HAP-1 (cell line): ENCODE results near the gene AHDC1.
"Not testable (repeated sequence)": the region's sequence is repeated elsewhere in the genome, so short reads cannot be mapped to it uniquely, and the experiment has no call there.

Source experiments
- DNase-seq, 2 experiments: peaks; one replicate each; pipeline ENCODE4 v3.0.0-alpha.2; 2016 to 2020; ENCODE audit warnings: low spot score in 2 of 2
- H3K27me3 ChIP-seq: fragments of 250-450 bp; sonication (Bioruptor Pico); 2 replicates; pipeline ENCODE4 v1.5.1; 2020; ENCODE audit warnings: low read depth, mild to moderate bottlenecking, moderate library complexity
- H3K36me3 ChIP-seq: fragments of 250-450 bp; sonication (Bioruptor Pico); replicated peaks from 2 replicates; pipeline ENCODE4 v1.5.1; 2020; ENCODE audit warnings: mild to moderate bottlenecking
- H3K4me1 ChIP-seq: fragments of 250-450 bp; sonication (Bioruptor Pico); 2 replicates; pipeline ENCODE4 v1.5.1; 2020; ENCODE audit warnings: mild to moderate bottlenecking
- H3K4me3 ChIP-seq: fragments of 250-450 bp; sonication (Bioruptor Pico); 2 replicates; pipeline ENCODE4 v1.5.1; 2020; ENCODE audit warnings: mild to moderate bottlenecking, moderate library complexity
- H3K9me3 ChIP-seq: fragments of 250-450 bp; sonication (Bioruptor Pico); 2 replicates; pipeline ENCODE4 v1.5.1; 2020; ENCODE audit warnings: mild to moderate bottlenecking, moderate library complexity
- in situ Hi-C: fragments of 300-500 bp; cut with MboI; formaldehyde crosslinking; loops from 3 replicates; pipeline ENCODE4 v1.14.3; 2020; ENCODE audit warnings: low sequenced_read_pairs, inconsistent platforms, mixed read lengths

AHDC1 gene

DNA sequence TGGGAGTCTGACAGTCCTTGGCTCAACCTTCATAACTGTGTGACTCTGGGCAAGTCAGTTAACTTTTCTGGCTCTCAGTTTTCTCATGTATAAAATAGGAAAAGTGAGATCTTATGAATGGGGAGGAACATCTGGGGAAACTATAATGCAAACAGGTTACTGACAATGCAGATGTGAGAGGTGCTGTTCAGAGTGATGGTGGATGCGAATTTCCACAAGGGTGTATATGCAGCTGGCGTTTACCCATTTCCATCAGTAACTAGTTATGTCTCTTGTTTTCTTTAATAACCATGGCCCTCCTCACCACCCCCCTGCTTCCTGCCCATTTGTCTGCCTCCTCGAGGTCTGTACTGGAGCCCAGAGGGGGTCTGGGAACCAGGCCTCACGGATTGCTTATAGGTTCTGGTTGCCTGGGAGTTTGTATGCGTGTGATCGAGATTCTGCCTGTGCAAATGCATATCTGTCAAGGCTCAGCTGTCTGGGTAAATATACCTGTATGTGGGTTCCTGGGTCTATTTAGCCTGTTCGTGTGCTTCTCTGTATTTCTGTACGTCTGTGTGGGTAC, 44.4 kb downstream of the AHDC1 start:
- no peaks in the 10 kb centered on the region for H3K27me3 ChIP-seq
- in situ Hi-C loops = no loop called here

DNA sequence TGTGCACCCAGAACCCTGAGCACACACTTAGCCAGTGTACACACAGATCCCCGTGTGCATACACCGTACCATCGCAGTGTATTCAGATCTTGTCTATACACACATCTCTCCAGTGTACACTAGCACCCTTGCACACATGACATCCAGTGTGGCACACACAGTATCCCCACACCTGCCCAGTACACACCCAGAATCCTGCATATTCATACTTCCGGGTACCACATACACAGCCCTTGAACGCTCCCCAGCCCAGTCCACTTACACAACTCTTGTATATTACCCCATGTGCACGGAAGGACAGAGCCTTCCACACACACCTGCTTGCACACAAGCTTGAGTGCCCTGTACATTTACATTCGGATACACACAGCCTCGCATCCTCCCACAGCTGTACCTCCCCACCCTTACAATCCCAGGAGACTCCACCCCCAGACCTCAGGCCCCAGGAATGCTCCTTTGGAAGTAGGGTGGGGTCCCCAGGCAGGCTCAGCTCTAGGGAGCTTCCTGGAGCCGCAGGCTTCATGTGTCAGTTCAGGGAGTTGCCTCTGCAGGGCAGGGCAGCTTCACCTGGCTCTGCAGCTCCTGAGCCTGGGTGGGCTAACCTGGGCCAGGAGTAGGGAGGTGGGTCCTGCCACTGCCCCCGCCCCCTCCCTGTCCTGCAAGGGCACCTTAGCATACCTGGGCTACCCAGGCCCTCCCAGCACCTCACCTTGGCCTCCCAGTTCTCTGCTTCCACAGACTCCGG, 46.2 kb downstream of the AHDC1 start:
- Histone ChIP-seq H3K4me1 (peaks cover 3% of the 10 kb centered on the region), H3K4me3 (no peak overlapping the region), H3K9me3 (no peaks in the 10 kb centered on the region), H3K36me3 (no peaks in the 10 kb centered on the region; the same call in 1 of the 2 replicates), H3K27me3 (no peaks in the 10 kb centered on the region)
- DNase-seq = no peak
- in situ Hi-C loops = no loop called here

More for the DNA sequence above, 44.4 kb downstream of the AHDC1 start:
- Histone ChIP-seq H3K4me3 (no peak overlapping the region), H3K36me3 (no peaks in the 10 kb centered on the region; the same call in 1 of the 2 replicates), H3K9me3 (no peaks in the 10 kb centered on the region), H3K4me1 (peaks cover 3% of the 10 kb centered on the region)
- DNase-seq = no peak

DNA sequence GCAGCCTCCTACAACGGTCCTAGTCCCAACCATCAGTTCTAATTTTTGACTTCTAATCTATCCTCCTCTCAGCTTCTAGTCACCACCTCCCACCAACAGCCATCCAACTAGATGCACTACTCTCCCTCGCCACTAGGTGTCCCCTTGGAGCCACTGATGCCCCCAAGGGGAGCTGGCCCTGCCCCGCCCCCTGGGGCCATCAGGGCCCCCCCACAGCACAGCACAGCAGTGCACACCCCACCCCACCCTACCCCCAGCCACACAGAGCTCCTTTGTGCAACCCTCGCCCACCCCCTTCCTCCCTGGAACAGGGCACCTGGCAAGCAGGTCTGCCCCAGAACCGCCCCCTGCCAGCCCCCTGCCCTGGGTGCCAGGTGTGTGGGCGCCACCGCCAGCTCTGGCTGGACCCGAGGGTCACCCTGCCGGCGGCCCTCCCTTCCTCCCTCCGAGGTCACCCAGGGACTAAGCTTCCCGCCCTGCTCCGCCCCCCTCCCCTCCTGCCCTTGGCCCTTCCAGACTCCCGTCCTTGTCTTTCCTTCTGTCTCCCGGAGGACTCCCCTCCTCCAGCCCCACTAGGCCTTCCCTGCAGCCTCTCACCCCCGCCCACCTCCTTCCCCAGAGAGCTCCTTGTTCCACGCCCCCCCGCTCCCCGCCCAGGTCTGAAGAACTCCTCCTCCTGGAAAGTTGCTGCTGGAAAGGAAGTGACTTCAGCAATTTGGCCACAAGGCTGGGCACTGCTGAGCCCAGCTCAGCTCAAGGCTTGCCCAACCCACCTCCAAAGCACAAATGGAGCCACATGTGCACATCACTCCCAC, 47.0 kb downstream of the AHDC1 start:
- in situ Hi-C loops = no loop called here
- H3K27me3 ChIP-seq = no peaks in the 10 kb centered on the region
- H3K9me3 ChIP-seq = no peaks in the 10 kb centered on the region
- no peak overlapping the region for H3K4me3 ChIP-seq
- peak; percentile 62 to 93 for DNase-seq
- H3K4me1 ChIP-seq = peaks cover 3% of the 10 kb centered on the region
- no peaks in the 10 kb centered on the region; the same call in 1 of the 2 replicates for H3K36me3 ChIP-seq

DNA sequence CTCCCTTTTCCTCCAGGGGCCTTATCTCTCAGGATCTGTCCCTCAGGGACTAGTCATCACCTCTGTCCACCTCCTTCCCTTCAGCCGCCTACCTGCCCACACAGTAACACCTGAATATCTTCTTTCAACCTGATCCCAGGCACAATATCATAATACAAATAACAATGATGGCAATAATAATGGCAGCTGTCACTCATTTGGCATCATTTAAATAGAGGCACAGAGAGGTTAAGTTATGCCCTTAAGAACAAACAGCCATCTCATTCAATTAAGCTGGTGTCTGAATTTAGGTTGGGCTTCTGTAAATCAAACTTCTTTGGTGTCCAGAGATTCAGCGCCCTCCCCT, 47.5 kb downstream of the AHDC1 start:
- peaks cover 3% of the 10 kb centered on the region for H3K4me1 ChIP-seq
- H3K36me3 ChIP-seq = no peaks in the 10 kb centered on the region; the same call in 1 of the 2 replicates
- H3K4me3 ChIP-seq = no peak overlapping the region
- no peaks in the 10 kb centered on the region for H3K9me3 ChIP-seq
- in situ Hi-C loops = no loop called here
- no peak for DNase-seq
- no peaks in the 10 kb centered on the region for H3K27me3 ChIP-seq

DNA sequence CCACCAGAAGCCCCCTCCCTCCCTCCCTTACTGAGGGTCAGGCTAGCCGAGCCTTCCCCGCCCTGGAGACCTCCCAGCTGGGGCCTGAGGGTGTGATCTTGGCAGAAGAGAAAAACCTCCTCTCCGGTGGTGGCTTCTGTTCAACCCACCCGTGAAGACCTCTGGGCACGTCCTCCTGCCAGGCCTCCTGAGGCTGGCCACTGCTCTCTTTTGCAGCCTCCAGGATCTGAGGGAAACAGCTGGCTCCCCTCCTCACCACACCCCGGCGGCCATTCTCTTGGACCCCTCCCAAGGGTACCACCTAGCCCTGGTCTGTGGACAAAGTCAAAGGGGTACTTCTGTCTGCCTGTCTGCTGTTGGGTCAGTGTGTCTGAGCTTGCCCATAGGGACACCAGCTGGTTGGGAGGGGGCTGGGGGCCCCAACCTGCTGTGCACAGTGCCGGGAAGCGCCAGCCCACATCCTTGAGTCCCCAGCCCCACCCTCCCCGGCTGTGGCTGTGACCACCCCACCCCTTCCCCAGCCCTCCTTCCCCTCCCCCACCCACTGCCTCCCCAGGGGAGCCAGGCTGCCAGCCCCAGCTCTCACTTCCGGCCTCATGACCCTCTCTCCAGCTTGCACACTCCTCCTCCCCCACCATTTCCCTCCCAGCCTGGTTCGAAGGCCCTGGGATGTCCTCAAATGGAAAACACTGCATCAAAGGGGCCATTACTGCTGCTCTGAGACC, 48.1 kb downstream of the AHDC1 start:
- Histone ChIP-seq H3K36me3 (no peaks in the 10 kb centered on the region; the same call in none of the 2 replicates), H3K4me1 (peaks cover 3% of the 10 kb centered on the region), H3K4me3 (no peak overlapping the region), H3K9me3 (no peaks in the 10 kb centered on the region), H3K27me3 (no peaks in the 10 kb centered on the region)
- no peak for DNase-seq
- in situ Hi-C loops = no loop called here

DNA sequence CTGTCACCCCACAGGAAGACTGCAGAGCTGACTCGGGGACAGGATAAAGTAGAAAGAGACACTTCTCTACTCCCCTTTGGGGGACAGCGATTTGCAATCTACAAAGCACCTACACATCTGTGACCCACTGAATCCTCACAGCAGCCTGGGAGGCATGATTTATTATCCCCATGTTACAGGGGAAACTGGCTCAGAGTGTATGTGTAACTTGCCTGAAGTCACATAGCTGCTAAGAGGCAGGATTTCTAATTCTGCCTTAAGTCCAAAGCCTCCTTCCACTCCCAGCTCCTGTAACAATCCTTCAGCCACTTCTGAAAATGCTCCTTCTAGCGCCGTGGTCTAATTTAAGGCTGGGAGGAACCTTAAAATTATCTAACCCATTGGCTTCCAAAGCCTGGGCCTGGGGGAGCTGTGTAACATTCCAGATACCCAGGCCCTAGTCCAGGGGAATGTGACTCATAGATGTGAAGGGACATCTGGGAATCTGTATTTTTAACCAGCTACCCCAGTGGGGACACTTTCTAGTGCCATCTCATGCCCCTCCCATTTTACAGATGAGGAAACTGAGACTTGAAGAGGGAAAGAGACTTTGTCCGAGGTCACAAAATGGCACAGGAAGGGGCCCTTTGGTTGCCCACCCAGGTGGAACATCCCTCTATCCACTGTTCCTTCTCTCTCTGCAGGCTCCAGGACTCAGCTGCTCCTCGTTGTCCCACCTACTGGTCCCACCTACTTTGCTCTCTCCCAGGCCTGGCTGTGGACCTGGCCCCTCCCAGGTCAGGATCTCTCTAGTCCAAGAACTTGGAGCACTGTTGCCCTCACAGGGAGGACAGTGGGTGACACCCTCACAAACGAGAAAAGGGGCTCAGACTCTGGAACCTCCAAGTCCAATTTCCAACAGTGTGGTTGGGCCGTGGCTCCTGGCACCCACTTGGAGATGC, 48.9 kb downstream of the AHDC1 start:
- H3K27me3 ChIP-seq = no peaks in the 10 kb centered on the region
- peaks cover 3% of the 10 kb centered on the region for H3K4me1 ChIP-seq
- in situ Hi-C loops = no loop called here
- H3K36me3 ChIP-seq = no peaks in the 10 kb centered on the region; the same call in none of the 2 replicates
- no peaks in the 10 kb centered on the region for H3K9me3 ChIP-seq
- no peak for DNase-seq
- H3K4me3 ChIP-seq = no peak overlapping the region

DNA sequence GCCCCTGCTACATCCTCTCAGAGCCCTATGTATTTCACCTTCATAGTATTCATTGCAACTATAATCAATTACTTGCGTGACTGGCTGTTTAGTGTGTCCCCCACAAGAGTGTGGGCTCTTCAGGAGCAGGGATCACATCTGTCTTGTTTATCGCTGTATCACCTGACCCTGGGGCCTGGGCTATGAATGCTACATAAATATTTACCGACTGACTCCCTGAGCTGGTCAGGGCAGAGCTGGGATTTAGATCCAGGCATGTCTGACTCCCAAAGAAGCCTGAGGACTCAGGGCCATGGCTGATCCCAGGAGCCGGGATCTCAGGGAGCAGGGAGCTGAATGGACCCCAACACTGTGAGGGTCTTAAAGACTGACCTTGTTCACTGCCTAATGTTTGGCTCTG, 49.7 kb downstream of the AHDC1 start:
- Histone ChIP-seq H3K4me3 (no peak overlapping the region), H3K9me3 (no peaks in the 10 kb centered on the region), H3K4me1 (peaks cover 3% of the 10 kb centered on the region), H3K36me3 (no peaks in the 10 kb centered on the region; the same call in none of the 2 replicates), H3K27me3 (no peaks in the 10 kb centered on the region)
- in situ Hi-C loops = no loop called here
- no peak for DNase-seq

DNA sequence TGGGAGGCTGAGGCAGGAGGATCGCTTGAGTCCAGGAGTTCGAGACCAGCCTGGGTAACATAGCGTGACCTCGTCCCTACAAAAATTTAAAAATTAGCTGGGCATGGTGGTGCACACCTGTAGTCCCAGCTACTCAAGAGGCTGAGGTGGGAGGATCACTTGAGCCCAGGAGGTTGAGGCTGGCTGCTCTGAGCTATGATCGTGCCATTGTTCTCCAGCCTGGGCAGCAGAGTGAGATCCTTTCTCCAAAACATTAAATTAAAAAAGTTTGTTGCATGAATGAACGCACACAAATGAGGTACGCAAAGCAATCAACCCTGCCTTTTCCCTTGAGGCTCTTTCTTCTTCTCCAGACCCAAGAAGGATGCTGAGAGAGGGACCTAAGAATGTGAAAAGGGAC, 50.1 kb downstream of the AHDC1 start:
- H3K9me3 ChIP-seq, H3K4me3 ChIP-seq, H3K27me3 ChIP-seq, DNase-seq, H3K4me1 ChIP-seq, H3K36me3 ChIP-seq, in situ Hi-C loops: not testable (repeated sequence)

DNA sequence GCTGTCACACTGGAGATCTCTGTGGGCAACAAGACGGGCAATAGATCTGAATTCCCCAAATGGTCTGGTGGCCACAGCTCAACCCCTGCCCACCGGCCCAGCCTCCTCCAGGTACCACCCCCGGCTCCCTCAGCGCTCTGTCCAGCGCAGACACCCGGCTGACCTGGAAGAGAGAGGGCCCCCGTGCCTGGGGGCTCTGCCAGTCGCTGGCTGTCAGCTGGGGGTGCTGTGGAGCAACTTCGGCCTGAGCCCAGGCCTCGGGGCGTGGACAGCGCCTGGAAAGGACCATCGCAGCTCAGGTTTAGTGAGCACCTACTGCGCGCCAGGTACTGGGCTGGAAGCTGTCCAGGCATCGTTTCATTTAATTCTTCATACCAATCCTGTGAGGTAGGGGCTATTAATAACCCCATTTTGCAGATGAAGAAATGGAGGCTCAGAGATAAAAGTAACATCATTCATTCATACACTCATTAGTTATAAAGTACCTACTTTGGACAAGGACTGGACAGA, 51.0 kb downstream of the AHDC1 start:
- Histone ChIP-seq H3K9me3 (no peaks in the 10 kb centered on the region), H3K36me3 (no peaks in the 10 kb centered on the region; the same call in none of the 2 replicates), H3K4me1 (peaks cover 3% of the 10 kb centered on the region), H3K27me3 (no peaks in the 10 kb centered on the region), H3K4me3 (no peak overlapping the region)
- in situ Hi-C loops = no loop called here
- DNase-seq = no peak

DNA sequence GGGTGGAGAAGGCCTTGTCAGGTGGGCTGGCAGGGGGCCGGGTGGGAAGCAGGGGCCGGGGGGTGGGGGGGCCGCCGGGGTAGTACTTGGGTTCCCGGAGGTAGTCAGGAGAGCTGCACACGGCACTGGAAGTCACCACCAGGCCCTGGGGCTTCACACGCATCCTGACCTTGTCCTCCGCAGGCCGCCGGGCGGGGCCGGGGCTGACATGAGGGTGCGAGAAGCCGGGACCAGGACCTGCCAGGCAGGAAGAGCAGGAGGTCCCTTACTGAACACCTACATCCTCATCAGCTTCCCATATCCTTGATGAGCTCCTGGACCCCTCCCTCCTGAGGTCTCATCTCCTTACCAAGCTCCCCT, 52.0 kb downstream of the AHDC1 start:
- in situ Hi-C loops = no loop called here
- H3K27me3 ChIP-seq = no peaks in the 10 kb centered on the region
- no peaks in the 10 kb centered on the region for H3K9me3 ChIP-seq
- no peak for DNase-seq
- no peak overlapping the region for H3K4me3 ChIP-seq
- no peaks in the 10 kb centered on the region; the same call in none of the 2 replicates for H3K36me3 ChIP-seq
- H3K4me1 ChIP-seq = no peaks in the 10 kb centered on the region

DNA sequence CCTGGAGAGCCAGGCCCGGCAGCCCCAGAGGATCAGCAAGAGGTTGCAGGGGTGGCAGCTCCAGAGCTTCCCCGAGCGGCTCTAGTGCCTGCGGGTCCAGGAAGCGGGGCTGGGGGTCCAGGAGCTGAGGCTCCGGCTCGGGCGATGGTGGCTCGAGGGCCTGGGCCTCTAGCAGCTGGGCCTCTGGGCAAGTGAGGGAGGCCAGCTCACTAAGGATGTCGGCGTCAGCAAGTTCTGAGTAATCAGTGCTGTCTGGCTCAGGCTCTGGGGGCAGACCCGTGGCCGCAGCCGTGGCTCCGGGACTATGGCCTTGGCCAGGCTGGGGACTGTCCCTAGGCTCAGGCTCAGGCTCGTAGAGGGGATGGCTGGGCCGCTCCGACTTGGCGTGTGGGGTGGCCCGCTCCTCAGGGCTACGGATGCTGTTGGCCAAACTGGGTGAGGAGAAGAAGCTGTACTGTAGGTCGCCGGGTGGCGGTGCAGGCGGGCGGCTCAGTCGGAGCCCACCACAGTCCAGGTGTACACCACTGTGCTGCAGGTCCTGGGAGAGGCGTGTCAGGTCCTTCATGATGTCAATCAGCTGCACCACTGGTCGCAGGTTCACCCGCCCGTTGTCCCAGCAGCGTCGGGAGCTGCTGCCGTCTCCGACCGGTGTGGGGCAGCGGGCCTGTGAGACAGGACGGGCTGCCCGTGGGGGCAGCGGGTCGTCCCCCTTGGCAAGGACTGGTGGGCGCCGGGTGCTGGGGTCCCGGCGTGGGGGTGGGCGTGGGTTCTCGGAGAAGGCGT, 52.6 kb downstream of the AHDC1 start:
- no peaks in the 10 kb centered on the region for H3K27me3 ChIP-seq

DNA sequence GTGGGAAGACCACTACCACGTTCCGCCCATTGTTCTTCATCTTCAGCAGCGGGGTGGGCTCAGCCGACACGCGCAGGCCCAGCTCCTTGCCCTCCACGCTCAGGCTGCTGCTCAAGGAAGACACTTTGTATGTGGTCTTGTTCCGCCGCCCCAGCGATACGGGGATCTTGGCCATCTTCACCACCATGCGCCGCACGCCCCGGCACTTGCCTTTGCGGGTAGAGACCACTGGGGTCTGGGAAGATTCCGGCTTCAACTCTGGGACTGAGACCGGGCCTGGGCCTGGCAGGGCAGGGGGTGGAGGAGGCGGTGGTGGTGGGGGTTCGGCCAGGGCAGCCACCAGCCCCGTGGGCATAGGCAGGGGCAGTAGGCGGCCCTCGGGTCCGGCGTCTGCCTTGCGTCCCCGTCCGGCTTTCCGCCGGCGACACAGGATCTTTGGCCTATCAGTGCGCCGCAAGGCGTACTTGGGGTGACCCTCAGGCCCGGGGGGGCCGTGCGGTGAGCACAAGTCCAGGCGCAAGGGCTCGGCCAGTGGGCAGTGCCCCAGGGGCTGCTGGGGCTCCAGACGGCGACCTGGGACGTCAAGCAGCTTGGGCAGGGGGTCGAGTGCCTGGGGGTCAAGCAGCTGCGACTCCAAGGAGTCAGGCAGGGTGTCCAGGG, 53.3 kb downstream of the AHDC1 start:
- Histone ChIP-seq H3K36me3 (no peaks in the 10 kb centered on the region; the same call in none of the 2 replicates), H3K27me3 (no peaks in the 10 kb centered on the region), H3K9me3 (no peaks in the 10 kb centered on the region), H3K4me1 (no peaks in the 10 kb centered on the region), H3K4me3 (no peak overlapping the region)
- no peak for DNase-seq
- in situ Hi-C loops = no loop called here

More for the DNA sequence above, 52.6 kb downstream of the AHDC1 start:
- no peaks in the 10 kb centered on the region; the same call in none of the 2 replicates for H3K36me3 ChIP-seq
- DNase-seq = no peak
- H3K9me3 ChIP-seq = no peaks in the 10 kb centered on the region
- in situ Hi-C loops = no loop called here
- H3K4me1 ChIP-seq = no peaks in the 10 kb centered on the region
- no peak overlapping the region for H3K4me3 ChIP-seq
